Mesenchymal stem cell (in vitro differentiated cells and primary cell): ENCODE measurements around the gene KCNH5.

Experiments
- DNase-seq: peaks from one replicate; pipeline ENCODE4 v3.0.0-alpha.2; 2013
- H2AFZ ChIP-seq: one replicate; pipeline ENCODE4 v1.6.1; 2013; ENCODE audit warnings: low read depth, mild to moderate bottlenecking, control low read depth, inconsistent platforms, low read length, moderate library complexity
- H2AK5ac ChIP-seq: 2 replicates; pipeline ENCODE4 v1.6.1; 2013; ENCODE audit warnings: low read length, moderate library complexity, mild to moderate bottlenecking, inconsistent platforms; ENCODE audit not compliant: severe bottlenecking
- H2BK120ac ChIP-seq: one replicate; pipeline ENCODE4 v1.6.1; 2013; ENCODE audit warnings: low read depth, mild to moderate bottlenecking, inconsistent platforms, low read length, moderate library complexity
- H2BK12ac ChIP-seq, 2 experiments: one replicate each; pipeline ENCODE4 v1.6.1; 2013; ENCODE audit warnings: inconsistent platforms in 2 of 2, low read length in 2 of 2, mild to moderate bottlenecking in 2 of 2, moderate library complexity in 2 of 2, control low read depth in 1 of 2
- H2BK15ac ChIP-seq: one replicate; pipeline ENCODE4 v1.6.1; 2013; ENCODE audit warnings: mild to moderate bottlenecking, low read depth, inconsistent platforms; ENCODE audit not compliant: poor library complexity, severe bottlenecking
- H2BK5ac ChIP-seq: 2 replicates; pipeline ENCODE4 v1.6.1; 2013; ENCODE audit warnings: low read depth, mild to moderate bottlenecking, low read length, control low read depth, inconsistent platforms; ENCODE audit not compliant: poor library complexity, severe bottlenecking
- H3K14ac ChIP-seq, 2 experiments: one replicate each; pipeline ENCODE4 v1.6.1; 2013; ENCODE audit warnings: inconsistent platforms in 2 of 2, low read length in 2 of 2, control low read depth in 1 of 2, mild to moderate bottlenecking in 1 of 2, moderate library complexity in 1 of 2
- H3K18ac ChIP-seq, 2 experiments: one replicate each; pipeline ENCODE4 v1.6.1; 2013; ENCODE audit warnings: inconsistent platforms in 2 of 2, low read length in 2 of 2, control low read depth in 1 of 2, low read depth in 1 of 2, mild to moderate bottlenecking in 1 of 2
- H3K23ac ChIP-seq, 2 experiments: one replicate each; pipeline ENCODE4 v1.6.1; 2013; ENCODE audit warnings: inconsistent platforms in 2 of 2, low read length in 2 of 2, mild to moderate bottlenecking in 2 of 2, moderate library complexity in 2 of 2, control low read depth in 1 of 2
- H3K27ac ChIP-seq: 2 replicates; pipeline ENCODE4 v1.5.1; 2013; ENCODE audit warnings: mild to moderate bottlenecking, moderate library complexity, low read length, control low read depth, inconsistent platforms; ENCODE audit not compliant: poor library complexity, severe bottlenecking
- H3K27me3 ChIP-seq, 2 experiments: 2 replicates each; pipeline versions ENCODE4 v1.6.1 to v1.7.0; 2013; ENCODE audit warnings: low read length in 2 of 2, mild to moderate bottlenecking in 2 of 2, moderate library complexity in 2 of 2, control low read depth in 1 of 2, inconsistent platforms in 1 of 2; ENCODE audit not compliant: control insufficient read depth in 1 of 2, insufficient read depth in 1 of 2
- H3K36me3 ChIP-seq, 2 experiments: 2 replicates each; pipeline versions ENCODE4 v1.6.1 to v1.7.0; 2013; ENCODE audit warnings: low read length in 2 of 2, control low read depth in 1 of 2, inconsistent platforms in 1 of 2, low read depth in 1 of 2, mild to moderate bottlenecking in 1 of 2; ENCODE audit not compliant: insufficient read depth in 2 of 2, control insufficient read depth in 1 of 2
- H3K4ac ChIP-seq, 2 experiments: one replicate each; pipeline ENCODE4 v1.6.1; 2013; ENCODE audit warnings: inconsistent platforms in 2 of 2, low read length in 2 of 2, mild to moderate bottlenecking in 2 of 2, moderate library complexity in 2 of 2, control low read depth in 1 of 2, low read depth in 1 of 2
- H3K4me1 ChIP-seq: 2 replicates; pipeline ENCODE4 v1.6.1; 2013; ENCODE audit warnings: low read depth, low read length, control low read depth; ENCODE audit not compliant: control insufficient read depth, insufficient read depth
- H3K4me2 ChIP-seq: 2 replicates; pipeline ENCODE4 v1.6.1; 2013; ENCODE audit warnings: low read length, mild to moderate bottlenecking, inconsistent platforms; ENCODE audit not compliant: poor library complexity, severe bottlenecking
- H3K4me3 ChIP-seq, 2 experiments: 2 replicates each; pipeline versions ENCODE4 v1.5.1 to v1.7.0; 2013; ENCODE audit warnings: low read length in 2 of 2, mild to moderate bottlenecking in 2 of 2, control low read depth in 1 of 2, low read depth in 1 of 2; ENCODE audit not compliant: insufficient read depth in 1 of 2
- H3K79me1 ChIP-seq: replicated peaks from 2 replicates; pipeline ENCODE4 v1.6.1; 2013; ENCODE audit warnings: mild to moderate bottlenecking, control low read depth, low read length, inconsistent platforms; ENCODE audit not compliant: poor library complexity, severe bottlenecking
- H3K9ac ChIP-seq: 2 replicates; pipeline ENCODE4 v1.7.0; 2013; ENCODE audit warnings: mild to moderate bottlenecking, low read length, moderate library complexity
- H3K9me3 ChIP-seq: 2 replicates; pipeline ENCODE4 v1.7.0; 2013; ENCODE audit warnings: mild to moderate bottlenecking, low read length; ENCODE audit not compliant: control insufficient read depth
- H4K8ac ChIP-seq: one replicate; pipeline ENCODE4 v1.6.1; 2013; ENCODE audit warnings: inconsistent platforms, mild to moderate bottlenecking, low read length, moderate library complexity
- H4K91ac ChIP-seq: one replicate; pipeline ENCODE4 v1.6.1; 2013; ENCODE audit warnings: mild to moderate bottlenecking, low read length, inconsistent platforms
- WGBS: methylation state at CpG from one replicate; pipeline ENCODE4 v1.1.7; 2013; ENCODE audit warnings: mixed read lengths; 5-methylcytosine and 5-hydroxymethylcytosine counted together

KCNH5 gene

DNA sequence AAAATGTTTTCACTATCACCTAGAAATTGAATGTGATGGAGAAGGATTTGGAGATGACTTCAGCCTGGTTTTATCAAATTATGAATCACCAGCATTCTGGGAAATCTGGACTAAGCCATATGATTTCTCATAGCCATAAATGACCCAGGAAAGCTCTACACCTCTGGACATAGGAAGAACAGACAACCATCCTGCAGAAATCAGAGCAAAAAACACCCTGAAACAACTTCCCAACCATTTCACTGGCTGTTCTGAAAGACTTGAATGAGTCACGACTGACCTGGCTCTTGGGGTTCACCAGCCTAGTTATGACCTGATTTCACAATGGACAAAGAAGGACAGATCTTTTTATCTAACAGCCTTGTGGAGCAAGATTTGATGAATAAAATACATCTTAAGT is 123.8 kb downstream of the KCNH5 start:
- H3K4me3 ChIP-seq = no peak overlapping the region
- H3K27me3 ChIP-seq = no peaks in the 10 kb centered on the region
- H3K9me3 ChIP-seq = no peaks in the 10 kb centered on the region
- no peaks in the 10 kb centered on the region for H3K4me1 ChIP-seq
- DNase-seq = no peak
- H2AFZ ChIP-seq = no peak overlapping the region
- no peaks in the 10 kb centered on the region for H3K36me3 ChIP-seq
- H3K27ac ChIP-seq = no peak overlapping the region
- H3K4ac ChIP-seq = no peak overlapping the region
- no peak overlapping the region for H3K18ac ChIP-seq
- H2BK15ac ChIP-seq = no peak overlapping the region
- H3K23ac ChIP-seq = no peak overlapping the region
- no peak overlapping the region for H2BK5ac ChIP-seq
- H3K4me2 ChIP-seq = no peak overlapping the region
- no peak overlapping the region for H4K8ac ChIP-seq
- no peak overlapping the region for H2AK5ac ChIP-seq
- H3K79me1 ChIP-seq = no peaks in the 10 kb centered on the region
- whole genome bisulfite sequencing = 100% methylated on average over 1 of the region's 1 CpG
- no peak overlapping the region for H2BK120ac ChIP-seq
- H3K9ac ChIP-seq = no peak overlapping the region
- no peak overlapping the region for H4K91ac ChIP-seq
- H2BK12ac ChIP-seq = no peak overlapping the region
- H3K14ac ChIP-seq = no peak overlapping the region

DNA sequence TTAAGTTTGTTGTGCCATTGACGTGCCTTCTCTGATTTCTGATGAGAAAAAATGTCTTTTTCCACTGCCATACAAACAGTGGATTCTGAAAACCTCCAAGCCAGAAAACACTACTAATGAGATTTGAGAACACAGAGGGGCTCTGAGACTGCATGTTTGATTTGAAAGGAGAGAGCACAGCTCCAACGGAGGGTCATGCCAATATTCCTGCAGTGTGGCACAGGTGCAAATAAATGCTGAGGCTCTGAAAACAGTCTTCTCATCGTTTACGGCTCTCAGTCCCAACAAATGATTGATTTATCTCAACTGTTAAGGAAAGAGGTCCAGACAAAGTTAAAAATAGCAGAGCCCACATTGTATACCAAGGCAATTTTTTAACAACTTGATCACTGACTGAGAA is 128.7 kb downstream of the KCNH5 start:
- Histone ChIP-seq H2BK120ac (no peak overlapping the region), H3K23ac (no peak overlapping the region), H3K79me1 (no peaks in the 10 kb centered on the region), H3K4me3 (no peak overlapping the region), H3K9ac (no peak overlapping the region), H4K8ac (no peak overlapping the region), H3K4me2 (no peak overlapping the region), H2BK12ac (no peak overlapping the region), H3K27me3 (no peaks in the 10 kb centered on the region), H3K27ac (no peak overlapping the region), H2AK5ac (no peak overlapping the region), H4K91ac (no peak overlapping the region), H2BK5ac (no peak overlapping the region), H3K9me3 (no peaks in the 10 kb centered on the region), H3K18ac (no peak overlapping the region), H2AFZ (no peak overlapping the region), H3K14ac (no peak overlapping the region), H3K4ac (no peak overlapping the region), H2BK15ac (no peak overlapping the region), H3K36me3 (no peaks in the 10 kb centered on the region), H3K4me1 (no peaks in the 10 kb centered on the region)
- no peak for DNase-seq
- WGBS = 80% methylated on average over 4 of the region's 4 CpGs

DNA sequence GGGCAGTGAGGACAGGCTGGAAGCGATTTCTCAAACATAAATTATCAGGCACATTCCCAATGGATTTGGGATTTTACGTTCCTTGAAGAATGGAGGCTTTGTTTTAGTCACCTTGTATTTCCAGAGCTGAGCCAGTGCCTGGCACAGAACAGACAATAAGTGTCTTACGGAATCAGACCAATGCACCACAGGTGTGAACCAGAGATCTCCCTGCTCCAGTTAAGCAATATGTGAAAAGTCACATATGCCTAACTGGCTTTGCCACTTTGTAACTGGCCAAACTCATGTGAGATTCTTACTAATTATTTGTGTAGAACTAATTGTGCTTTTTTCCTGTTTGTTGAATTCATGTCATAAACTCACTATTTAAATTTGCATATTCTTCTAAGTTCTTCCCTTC is 130.4 kb downstream of the KCNH5 start:
- no peak overlapping the region for H2AFZ ChIP-seq
- H3K4me2 ChIP-seq = no peak overlapping the region
- H4K8ac ChIP-seq = no peak overlapping the region
- no peak overlapping the region for H3K4me3 ChIP-seq
- H2BK15ac ChIP-seq = no peak overlapping the region
- 95% methylated on average over 3 of the region's 3 CpGs for WGBS
- no peak overlapping the region for H2BK12ac ChIP-seq
- H4K91ac ChIP-seq = no peak overlapping the region
- H3K4me1 ChIP-seq = no peaks in the 10 kb centered on the region
- H3K18ac ChIP-seq = peak overlapping the region in 1 of 2 experiments; percentile 24
- DNase-seq = no peak
- H3K27me3 ChIP-seq = no peaks in the 10 kb centered on the region
- H3K9ac ChIP-seq = no peak overlapping the region
- no peak overlapping the region for H3K4ac ChIP-seq
- no peak overlapping the region for H2BK120ac ChIP-seq
- no peak overlapping the region for H3K27ac ChIP-seq
- H3K79me1 ChIP-seq = no peaks in the 10 kb centered on the region
- H3K36me3 ChIP-seq = no peaks in the 10 kb centered on the region
- H3K9me3 ChIP-seq = no peaks in the 10 kb centered on the region
- H3K14ac ChIP-seq = no peak overlapping the region
- H2AK5ac ChIP-seq = no peak overlapping the region
- no peak overlapping the region for H3K23ac ChIP-seq
- H2BK5ac ChIP-seq = no peak overlapping the region

- H2BK15ac ChIP-seq = no peak overlapping the region
- no peak overlapping the region for H4K91ac ChIP-seq
- H2AK5ac ChIP-seq = no peak overlapping the region
- H3K9me3 ChIP-seq = no peaks in the 10 kb centered on the region
- DNase-seq = peak; percentile 38
- H3K4me3 ChIP-seq = no peak overlapping the region
- H3K27me3 ChIP-seq = no peaks in the 10 kb centered on the region
- H3K4me1 ChIP-seq = no peaks in the 10 kb centered on the region
- no peak overlapping the region for H3K27ac ChIP-seq
- H3K18ac ChIP-seq = no peak overlapping the region
- no peak overlapping the region for H3K14ac ChIP-seq
- H3K4me2 ChIP-seq = no peak overlapping the region
- H3K36me3 ChIP-seq = no peaks in the 10 kb centered on the region
- H3K23ac ChIP-seq = no peak overlapping the region
- no peak overlapping the region for H2AFZ ChIP-seq
- no peak overlapping the region for H2BK5ac ChIP-seq
- no peak overlapping the region for H3K4ac ChIP-seq
- no CpG with 5 or more reads among the region's 2 CpGs for WGBS
- no peaks in the 10 kb centered on the region for H3K79me1 ChIP-seq
- no peak overlapping the region for H3K9ac ChIP-seq
- H2BK120ac ChIP-seq = no peak overlapping the region
- H2BK12ac ChIP-seq = no peak overlapping the region
- no peak overlapping the region for H4K8ac ChIP-seq
Measured at GRCh38 chr14:62914025-62914424, 131.2 kb downstream of the KCNH5 start.
